NCI-H774 (cell line): ENCODE measurements around the gene VOPP1.
A peak's percentile ranks its signal among the peaks of the same experiment; 100 is the strongest.

Experiments used
- DNase-seq: peaks from one replicate; lab custom pipeline; 2025; lab: John Stamatoyannopoulos, UW

The VOPP1 gene

DNA sequence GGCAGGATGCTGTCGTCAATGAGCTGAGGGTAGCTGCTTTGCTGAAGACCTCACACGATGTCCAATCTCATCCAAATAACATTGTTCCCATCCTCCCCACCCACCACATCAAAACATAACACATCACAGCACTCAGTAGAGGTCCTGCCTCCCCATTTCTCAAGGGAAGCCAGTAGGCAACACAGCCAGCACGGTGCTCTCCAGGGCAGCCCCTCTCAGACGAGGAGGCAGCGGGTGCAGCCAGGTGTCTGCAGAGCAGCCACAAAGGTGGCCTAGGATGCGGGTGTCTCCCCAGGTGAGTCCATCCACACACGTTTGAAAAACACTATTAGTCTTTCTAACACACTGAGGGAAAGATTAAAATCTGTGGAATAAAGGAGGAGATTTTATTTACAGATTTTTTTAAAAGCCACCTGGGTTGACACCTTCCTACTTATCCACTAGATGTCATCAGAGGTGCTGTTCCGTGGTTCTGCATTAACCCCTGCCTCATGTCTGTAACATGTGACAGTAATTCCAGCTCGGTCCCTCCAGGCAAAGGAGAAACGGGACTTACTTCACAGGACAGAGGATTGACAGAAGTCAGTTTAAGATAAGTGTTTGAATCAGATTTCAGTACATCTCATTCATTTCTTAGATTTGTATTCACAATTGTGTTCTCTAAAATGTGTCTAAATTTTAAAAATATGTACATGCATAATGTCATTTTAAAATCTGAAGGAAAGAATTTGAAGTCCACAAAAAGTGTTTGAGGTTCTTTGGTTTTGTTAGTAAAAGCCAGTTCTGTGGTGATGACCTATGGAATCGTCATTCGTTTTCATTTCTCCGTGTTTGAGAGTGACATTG, 139.1 kb downstream of the VOPP1 start:
- DNase-seq: peak; percentile 29

- no peak for DNase-seq
These were observed 139.8 kb downstream of the VOPP1 start for GRCh38 chr7:55432506-55432905.

GRCh38 chr7:55431898-55432297, 140.4 kb downstream of the VOPP1 start:
- no peak for DNase-seq

DNA sequence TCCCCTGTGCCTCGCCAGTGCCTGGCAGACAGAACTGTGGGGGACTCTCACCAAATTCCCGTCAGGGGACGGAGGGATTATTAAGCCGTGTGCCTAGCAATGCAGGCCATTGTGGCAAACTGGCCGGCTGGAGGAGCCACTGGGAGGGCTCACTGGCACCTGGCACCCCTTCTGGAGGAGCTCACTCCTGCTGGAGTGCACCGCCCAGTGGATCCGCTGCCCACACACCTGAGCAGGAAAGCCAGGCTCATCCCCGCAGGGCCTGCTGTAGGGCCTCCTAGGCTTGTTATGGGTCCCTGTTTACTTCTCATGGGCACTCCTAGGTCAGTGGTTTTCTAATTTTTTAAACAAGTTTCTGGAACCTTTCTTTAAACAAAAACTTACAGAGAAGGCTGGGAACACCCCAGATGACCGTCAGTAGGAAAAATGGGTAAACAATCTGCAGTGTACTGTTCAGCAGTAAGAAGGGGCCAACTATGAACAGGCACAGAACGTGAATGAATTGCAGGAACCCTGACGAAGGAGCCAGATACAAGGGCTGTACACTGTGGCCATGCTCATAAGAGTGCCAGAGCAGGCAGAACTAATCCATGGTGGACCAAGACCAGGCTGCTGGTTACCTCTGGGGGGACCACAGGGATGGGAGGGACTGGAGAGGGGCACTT, 142.3 kb downstream of the VOPP1 start:
- DNase-seq: no peak

- DNase-seq: no peak
These were observed 144.5 kb downstream of the VOPP1 start for GRCh38 chr7:55427800-55428199.

- DNase-seq: no peak
These were observed 145.0 kb downstream of the VOPP1 start for GRCh38 chr7:55427342-55427741.

DNA sequence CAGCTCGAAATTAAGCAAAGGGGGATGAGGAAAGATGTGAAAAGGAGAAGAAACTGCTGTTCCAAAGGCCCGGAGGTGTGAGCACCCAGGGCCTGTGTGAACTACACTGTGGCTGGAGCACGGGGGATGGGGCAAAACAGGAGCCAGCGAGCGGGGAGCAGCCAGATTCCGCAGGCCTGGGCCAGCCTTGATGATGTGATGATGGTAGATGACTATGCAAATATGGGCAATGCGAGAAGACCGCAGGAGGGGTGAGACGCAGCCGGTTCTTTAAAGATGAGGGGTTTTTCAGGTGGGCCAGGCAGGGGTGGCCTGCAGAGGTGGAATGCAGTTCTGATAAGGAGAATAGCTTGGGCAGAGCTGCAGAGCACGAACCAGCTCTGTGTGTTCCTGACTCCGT, 145.6 kb downstream of the VOPP1 start:
- no peak for DNase-seq

DNA sequence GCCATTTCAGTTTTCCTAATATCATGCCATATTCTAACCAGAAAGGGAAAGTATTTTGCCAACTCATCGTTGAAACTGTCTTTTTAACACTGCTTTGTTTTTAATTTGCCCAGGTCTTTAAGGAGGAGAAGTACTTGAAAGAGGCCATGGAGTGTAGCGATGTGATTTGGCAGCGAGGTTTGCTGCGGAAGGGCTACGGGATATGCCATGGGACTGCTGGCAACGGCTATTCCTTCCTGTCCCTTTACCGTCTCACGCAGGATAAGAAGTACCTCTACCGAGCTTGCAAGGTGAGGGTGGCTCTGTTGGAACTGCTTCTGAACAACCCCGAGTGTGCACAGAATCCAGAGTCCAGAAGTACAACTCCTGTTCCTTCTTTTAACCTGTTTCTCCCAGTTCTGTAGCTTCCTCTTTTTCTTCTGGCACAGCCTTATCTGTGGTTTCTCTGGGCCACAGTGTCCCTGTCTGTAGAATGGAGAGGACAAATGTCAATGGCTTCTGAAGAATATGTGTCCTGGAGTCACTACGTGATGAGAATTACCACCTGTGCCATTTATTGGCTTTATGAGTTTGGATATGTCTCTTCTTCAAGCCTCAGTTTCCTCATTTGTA, 147.1 kb downstream of the VOPP1 start:
- no peak for DNase-seq

- DNase-seq: no peak
These were observed 148.4 kb downstream of the VOPP1 start for GRCh38 chr7:55423891-55424290.

DNA sequence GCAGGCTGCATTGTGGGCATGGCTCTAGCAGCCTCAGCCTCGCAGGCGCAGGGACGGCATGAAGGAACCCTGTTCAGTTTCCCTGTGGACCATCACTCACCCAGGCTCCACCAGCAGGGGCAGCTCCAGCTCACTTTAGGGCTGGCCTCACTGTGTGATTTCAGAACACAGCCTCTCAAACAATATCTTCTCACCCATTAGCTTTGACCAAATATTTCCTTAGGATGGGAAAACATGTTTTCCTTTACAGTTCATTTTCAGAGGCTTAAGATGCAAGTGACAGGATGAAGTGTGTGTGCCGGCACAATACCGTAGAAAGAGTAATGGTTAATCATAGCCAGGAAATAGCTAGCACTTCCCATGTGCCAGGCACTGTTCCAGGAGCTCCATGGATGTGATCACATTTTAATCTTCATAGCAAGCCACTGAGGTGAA, 149.0 kb downstream of the VOPP1 start:
- no peak for DNase-seq
